ENCODE results near the gene PTBP2. TPM values are rescaled to one million over a fixed set of nuclear protein-coding genes. Genes with fewer than 3 reads are reported as not detected.

Gene PTBP2
- polyA plus RNA-seq (2013, experiment 1 of 4): 93.8 TPM
- polyA plus RNA-seq (2013, experiment 2 of 4): 88.9 TPM
- polyA plus RNA-seq (2013, experiment 3 of 4): 62.2 TPM
- polyA plus RNA-seq (2013, experiment 4 of 4): 72.0 TPM

- Histone ChIP-seq H3K4me3 (ENCODE audit: insufficient read depth, low read depth, low read length) (peak within 1 kb of the TSS; percentile 93), H3K36me3 (ENCODE audit: control insufficient read depth, insufficient read depth, low read length) (peaks cover 11% of the 10 kb centered on the region), H3K27me3 (ENCODE audit: control insufficient read depth, insufficient read depth, low read length, poor library complexity, severe bottlenecking) (no peaks in the 10 kb centered on the region), H3K27ac (ENCODE audit: insufficient read depth, low read depth, low read length, poor library complexity, severe bottlenecking) (peak within 1 kb of the TSS; percentile 93), H3K9me3 (ENCODE audit: control insufficient read depth, low read length) (no peaks in the 10 kb centered on the region), H3K4me1 (ENCODE audit: control insufficient read depth, insufficient read depth, low read length) (peaks cover 6% of the 10 kb centered on the region)
- 0 to 1% methylated on average over 67 to 75 of the region's 75 CpGs for WGBS, 2 experiments
Measured at GRCh38 chr1:96721416-96722160, at the start of gene PTBP2. TSS of gene PTBP2 (plus strand) at chr1:96721784. CDS start at chr1:96721865, 81 bp downstream.

- Histone ChIP-seq H3K36me3 (ENCODE audit: control insufficient read depth, insufficient read depth, low read length) (no peaks in the 10 kb centered on the region), H3K27ac (ENCODE audit: insufficient read depth, low read depth, low read length, poor library complexity, severe bottlenecking) (no peak overlapping the region), H3K4me3 (ENCODE audit: insufficient read depth, low read depth, low read length) (no peak overlapping the region), H3K9me3 (ENCODE audit: control insufficient read depth, low read length) (no peaks in the 10 kb centered on the region), H3K27me3 (ENCODE audit: control insufficient read depth, insufficient read depth, low read length, poor library complexity, severe bottlenecking) (no peaks in the 10 kb centered on the region), H3K4me1 (ENCODE audit: control insufficient read depth, insufficient read depth, low read length) (no peaks in the 10 kb centered on the region)
- 54 to 71% methylated on average over 1 of the region's 1 CpG for WGBS, 2 experiments
Measured at GRCh38 chr1:96674915-96675314, 46.7 kb upstream of the PTBP2 start.

GRCh38 chr1:96682056-96682455 lies 39.5 kb upstream of the PTBP2 start:
- Histone ChIP-seq H3K27me3 (ENCODE audit: control insufficient read depth, insufficient read depth, low read length, poor library complexity, severe bottlenecking) (no peaks in the 10 kb centered on the region), H3K4me1 (ENCODE audit: control insufficient read depth, insufficient read depth, low read length) (no peaks in the 10 kb centered on the region), H3K4me3 (ENCODE audit: insufficient read depth, low read depth, low read length) (no peak overlapping the region), H3K9me3 (ENCODE audit: control insufficient read depth, low read length) (no peaks in the 10 kb centered on the region), H3K27ac (ENCODE audit: insufficient read depth, low read depth, low read length, poor library complexity, severe bottlenecking) (no peak overlapping the region), H3K36me3 (ENCODE audit: control insufficient read depth, insufficient read depth, low read length) (no peaks in the 10 kb centered on the region)
- WGBS, 2 experiments: 95 to 96% methylated on average over 5 to 6 of the region's 6 CpGs

- no peaks in the 10 kb centered on the region for H3K36me3 ChIP-seq (ENCODE audit: control insufficient read depth, insufficient read depth, low read length)
- no peak overlapping the region for H3K4me3 ChIP-seq (ENCODE audit: insufficient read depth, low read depth, low read length)
- H3K4me1 ChIP-seq (ENCODE audit: control insufficient read depth, insufficient read depth, low read length): peaks cover 5% of the 10 kb centered on the region
- 95 to 100% methylated on average over 2 of the region's 2 CpGs for WGBS, 2 experiments
- no peak overlapping the region for H3K27ac ChIP-seq (ENCODE audit: insufficient read depth, low read depth, low read length, poor library complexity, severe bottlenecking)
- no peaks in the 10 kb centered on the region for H3K9me3 ChIP-seq (ENCODE audit: control insufficient read depth, low read length)
- H3K27me3 ChIP-seq (ENCODE audit: control insufficient read depth, insufficient read depth, low read length, poor library complexity, severe bottlenecking): no peaks in the 10 kb centered on the region
Measured at GRCh38 chr1:96683931-96684330, 37.7 kb upstream of the PTBP2 start.

- H3K4me3 ChIP-seq (ENCODE audit: insufficient read depth, low read depth, low read length): no peak overlapping the region
- H3K36me3 ChIP-seq (ENCODE audit: control insufficient read depth, insufficient read depth, low read length): no peaks in the 10 kb centered on the region
- H3K9me3 ChIP-seq (ENCODE audit: control insufficient read depth, low read length): no peaks in the 10 kb centered on the region
Measured at GRCh38 chr1:96684744-96685143, 36.8 kb upstream of the PTBP2 start.

GRCh38 chr1:96688767-96689166 lies 32.8 kb upstream of the PTBP2 start:
- peaks cover 5% of the 10 kb centered on the region for H3K4me1 ChIP-seq (ENCODE audit: control insufficient read depth, insufficient read depth, low read length)
- H3K27me3 ChIP-seq (ENCODE audit: control insufficient read depth, insufficient read depth, low read length, poor library complexity, severe bottlenecking): no peaks in the 10 kb centered on the region
- no peak overlapping the region for H3K4me3 ChIP-seq (ENCODE audit: insufficient read depth, low read depth, low read length)
- no peaks in the 10 kb centered on the region for H3K36me3 ChIP-seq (ENCODE audit: control insufficient read depth, insufficient read depth, low read length)
- H3K27ac ChIP-seq (ENCODE audit: insufficient read depth, low read depth, low read length, poor library complexity, severe bottlenecking): no peak overlapping the region
- no peaks in the 10 kb centered on the region for H3K9me3 ChIP-seq (ENCODE audit: control insufficient read depth, low read length)
- WGBS, 2 experiments: 48 to 50% methylated on average over 1 of the region's 1 CpG

More at GRCh38 chr1:96684744-96685143, 36.8 kb upstream of the PTBP2 start:
- H3K27me3 ChIP-seq (ENCODE audit: control insufficient read depth, insufficient read depth, low read length, poor library complexity, severe bottlenecking): no peaks in the 10 kb centered on the region
- H3K27ac ChIP-seq (ENCODE audit: insufficient read depth, low read depth, low read length, poor library complexity, severe bottlenecking): no peak overlapping the region
- H3K4me1 ChIP-seq (ENCODE audit: control insufficient read depth, insufficient read depth, low read length): peaks cover 5% of the 10 kb centered on the region

- Histone ChIP-seq H3K36me3 (ENCODE audit: control insufficient read depth, insufficient read depth, low read length) (no peaks in the 10 kb centered on the region), H3K4me3 (ENCODE audit: insufficient read depth, low read depth, low read length) (no peak overlapping the region), H3K9me3 (ENCODE audit: control insufficient read depth, low read length) (no peaks in the 10 kb centered on the region), H3K4me1 (ENCODE audit: control insufficient read depth, insufficient read depth, low read length) (no peaks in the 10 kb centered on the region), H3K27ac (ENCODE audit: insufficient read depth, low read depth, low read length, poor library complexity, severe bottlenecking) (no peak overlapping the region), H3K27me3 (ENCODE audit: control insufficient read depth, insufficient read depth, low read length, poor library complexity, severe bottlenecking) (no peaks in the 10 kb centered on the region)
- WGBS, 2 experiments: 79 to 99% methylated on average over 1 to 3 of the region's 3 CpGs
Measured at GRCh38 chr1:96695954-96696353, 25.6 kb upstream of the PTBP2 start.

- 76 to 79% methylated on average over 5 of the region's 5 CpGs for WGBS, 2 experiments
- Histone ChIP-seq H3K36me3 (ENCODE audit: control insufficient read depth, insufficient read depth, low read length) (no peaks in the 10 kb centered on the region), H3K9me3 (ENCODE audit: control insufficient read depth, low read length) (no peaks in the 10 kb centered on the region)
Measured at GRCh38 chr1:96698342-96698983, 23.1 kb upstream of the PTBP2 start.

GRCh38 chr1:96703186-96703585 lies 18.4 kb upstream of the PTBP2 start:
- H3K36me3 ChIP-seq (ENCODE audit: control insufficient read depth, insufficient read depth, low read length): no peaks in the 10 kb centered on the region
- H3K27me3 ChIP-seq (ENCODE audit: control insufficient read depth, insufficient read depth, low read length, poor library complexity, severe bottlenecking): no peaks in the 10 kb centered on the region
- WGBS, 2 experiments: 90 to 92% methylated on average over 1 of the region's 1 CpG

More at GRCh38 chr1:96698342-96698983, 23.1 kb upstream of the PTBP2 start:
- Histone ChIP-seq H3K4me3 (ENCODE audit: insufficient read depth, low read depth, low read length) (no peak overlapping the region), H3K27me3 (ENCODE audit: control insufficient read depth, insufficient read depth, low read length, poor library complexity, severe bottlenecking) (no peaks in the 10 kb centered on the region), H3K4me1 (ENCODE audit: control insufficient read depth, insufficient read depth, low read length) (no peaks in the 10 kb centered on the region), H3K27ac (ENCODE audit: insufficient read depth, low read depth, low read length, poor library complexity, severe bottlenecking) (no peak overlapping the region)

GRCh38 chr1:96707023-96707422 lies 14.6 kb upstream of the PTBP2 start:
- Histone ChIP-seq H3K9me3 (ENCODE audit: control insufficient read depth, low read length) (no peaks in the 10 kb centered on the region), H3K4me1 (ENCODE audit: control insufficient read depth, insufficient read depth, low read length) (no peaks in the 10 kb centered on the region), H3K27ac (ENCODE audit: insufficient read depth, low read depth, low read length, poor library complexity, severe bottlenecking) (no peak overlapping the region), H3K27me3 (ENCODE audit: control insufficient read depth, insufficient read depth, low read length, poor library complexity, severe bottlenecking) (no peaks in the 10 kb centered on the region), H3K4me3 (ENCODE audit: insufficient read depth, low read depth, low read length) (no peak overlapping the region), H3K36me3 (ENCODE audit: control insufficient read depth, insufficient read depth, low read length) (no peaks in the 10 kb centered on the region)
- no CpG with 5 or more reads among the region's 3 CpGs for WGBS, 2 experiments

More at GRCh38 chr1:96703186-96703585, 18.4 kb upstream of the PTBP2 start:
- Histone ChIP-seq H3K27ac (ENCODE audit: insufficient read depth, low read depth, low read length, poor library complexity, severe bottlenecking) (no peak overlapping the region), H3K9me3 (ENCODE audit: control insufficient read depth, low read length) (no peaks in the 10 kb centered on the region), H3K4me3 (ENCODE audit: insufficient read depth, low read depth, low read length) (no peak overlapping the region), H3K4me1 (ENCODE audit: control insufficient read depth, insufficient read depth, low read length) (no peaks in the 10 kb centered on the region)
